Esophagus mucosa (tissue), 1 donor: ENCODE results near the gene LSP1. TPM values are rescaled to one million over a fixed set of nuclear protein-coding genes. Genes with fewer than 3 reads are reported as not detected.
"Not testable (repeated sequence)": the region's sequence is repeated elsewhere in the genome, so short reads cannot be mapped to it uniquely, and the experiment has no call there.

ENCODE experiments used
- ATAC-seq: fragments of 200-7000 bp; cut with Tn5 transposase; one replicate; pipeline ENCODE4 v1.9.1; 2020
- total RNA-seq: library from RNA; stranded (reverse); gene quantifications from one replicate; pipeline ENCODE4 v1.2.4, GENCODE V29; 2023
- donor health status: DM: yes; HTN: yes; CAD: no.

LSP1 gene
- total RNA-seq, 1 donor from 2014 or later = 18.8 TPM

DNA sequence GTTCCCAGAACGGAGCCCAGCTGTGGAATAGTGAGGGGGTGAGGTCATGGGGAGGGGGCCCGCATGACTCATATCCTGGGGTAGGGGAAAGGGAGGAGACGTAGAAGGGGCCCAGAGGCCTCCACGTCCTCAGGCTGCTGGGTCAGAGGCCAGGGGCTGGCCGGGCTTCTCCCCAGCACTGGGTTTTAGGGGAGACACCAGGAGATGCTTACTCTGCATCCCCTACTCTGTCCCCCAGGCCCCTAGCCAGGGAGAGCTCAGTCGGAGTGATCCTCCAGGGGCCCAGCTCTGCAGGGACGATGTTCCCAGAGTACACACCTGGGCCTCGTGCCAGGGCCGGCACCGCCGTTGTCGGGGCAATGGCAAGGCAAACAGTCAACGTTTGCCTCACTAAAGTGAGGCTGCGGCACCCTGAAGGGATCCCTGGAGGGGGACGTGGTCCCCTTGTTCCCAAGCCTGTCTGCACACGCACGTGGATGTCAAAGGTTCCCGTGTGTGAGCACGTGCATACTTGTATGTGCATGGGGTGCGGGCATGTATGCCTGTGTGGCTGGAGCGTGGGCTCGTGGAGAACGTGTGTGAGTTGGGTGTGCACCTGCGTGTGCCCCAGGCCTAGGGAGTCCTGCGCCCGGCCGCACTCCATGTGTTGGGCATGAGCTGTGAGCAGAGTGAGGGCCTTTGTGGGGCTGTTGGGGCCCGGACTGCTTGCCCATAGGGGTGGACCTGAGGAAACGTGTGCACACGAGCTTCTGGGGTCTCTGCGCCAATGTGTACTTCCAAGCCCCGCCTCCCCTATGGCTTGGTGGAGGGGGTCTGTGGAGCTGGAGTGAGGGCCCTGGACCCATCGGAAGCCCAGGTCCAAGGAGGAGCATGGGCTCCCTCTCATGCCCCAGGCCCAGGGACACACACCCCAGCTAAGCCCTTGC is 24.6 kb downstream of the LSP1 start:
- ATAC-seq = no peak

DNA sequence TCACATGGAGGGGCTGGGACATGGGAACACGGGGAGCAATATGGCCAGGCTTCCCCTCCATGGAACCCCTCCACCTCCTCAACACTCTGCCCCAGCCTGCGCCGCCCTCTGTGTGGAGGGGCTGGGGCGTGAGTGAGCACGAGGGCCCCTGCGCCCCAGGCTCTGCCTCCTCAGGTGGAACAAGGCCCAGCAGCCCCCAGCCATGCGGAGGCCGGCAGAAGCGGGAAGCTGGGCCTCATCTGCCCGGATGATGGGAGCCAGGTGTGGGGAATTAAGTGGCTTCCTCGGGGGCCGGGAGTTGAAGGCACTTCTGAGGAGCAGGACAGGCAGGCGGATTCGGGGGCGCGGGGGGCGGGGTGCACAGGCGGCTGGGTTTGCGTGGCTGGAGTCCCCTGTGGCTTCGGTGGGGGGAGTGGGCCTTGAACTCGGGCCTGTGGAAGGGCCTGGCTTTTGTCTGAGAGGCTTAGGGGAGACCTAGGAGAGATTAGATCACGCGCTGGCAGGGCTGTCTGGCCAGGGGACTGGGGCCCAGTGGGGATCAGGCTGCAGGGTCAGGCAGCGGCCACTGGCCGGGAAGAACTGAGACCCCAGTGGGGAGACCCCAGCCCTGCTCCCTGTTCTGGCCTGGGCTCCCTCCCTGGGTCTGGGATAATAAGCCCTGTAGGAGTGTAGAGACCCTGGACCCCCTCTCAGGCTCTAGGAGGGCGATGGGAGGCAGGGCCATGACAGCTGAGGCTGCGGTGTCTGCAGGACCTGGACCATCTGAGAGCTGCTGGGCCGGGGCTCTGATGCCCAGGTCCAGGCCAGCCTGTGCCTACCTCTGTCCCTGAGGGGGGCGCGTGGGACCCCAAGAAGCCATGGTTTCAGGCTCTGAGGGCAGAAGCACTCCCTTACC is 25.5 kb downstream of the LSP1 start:
- ATAC-seq = no peak

DNA sequence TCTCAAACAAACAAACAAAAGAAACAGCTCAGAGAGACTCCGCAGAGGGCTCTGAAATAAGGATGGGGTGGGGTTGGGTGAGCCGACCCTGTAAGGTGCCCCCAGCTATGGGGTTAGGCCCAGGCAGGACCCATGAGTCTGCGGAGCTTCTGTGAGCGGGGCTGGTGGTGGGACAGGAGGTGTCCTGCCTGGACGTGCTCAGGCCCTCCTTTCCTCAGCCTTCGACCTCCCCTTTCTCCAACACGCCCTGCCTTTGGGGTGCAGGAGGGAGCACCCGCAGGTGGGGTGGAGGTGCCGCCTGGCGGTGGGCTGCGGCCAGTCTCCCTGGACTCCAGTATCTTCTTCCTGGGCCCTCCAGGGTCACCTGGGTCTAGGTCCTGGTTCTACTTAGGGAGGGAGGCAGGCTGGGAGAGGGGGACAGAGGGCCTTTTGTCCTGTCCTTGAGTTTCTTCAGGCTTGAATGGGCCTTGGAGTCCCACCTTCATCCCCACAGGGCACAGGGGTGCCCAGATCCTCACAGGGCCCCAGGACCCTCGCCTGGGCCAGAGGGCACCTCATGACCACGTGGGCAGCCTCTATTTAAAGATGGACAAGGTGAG is 26.6 kb downstream of the LSP1 start:
- ATAC-seq = peak; percentile 3

DNA sequence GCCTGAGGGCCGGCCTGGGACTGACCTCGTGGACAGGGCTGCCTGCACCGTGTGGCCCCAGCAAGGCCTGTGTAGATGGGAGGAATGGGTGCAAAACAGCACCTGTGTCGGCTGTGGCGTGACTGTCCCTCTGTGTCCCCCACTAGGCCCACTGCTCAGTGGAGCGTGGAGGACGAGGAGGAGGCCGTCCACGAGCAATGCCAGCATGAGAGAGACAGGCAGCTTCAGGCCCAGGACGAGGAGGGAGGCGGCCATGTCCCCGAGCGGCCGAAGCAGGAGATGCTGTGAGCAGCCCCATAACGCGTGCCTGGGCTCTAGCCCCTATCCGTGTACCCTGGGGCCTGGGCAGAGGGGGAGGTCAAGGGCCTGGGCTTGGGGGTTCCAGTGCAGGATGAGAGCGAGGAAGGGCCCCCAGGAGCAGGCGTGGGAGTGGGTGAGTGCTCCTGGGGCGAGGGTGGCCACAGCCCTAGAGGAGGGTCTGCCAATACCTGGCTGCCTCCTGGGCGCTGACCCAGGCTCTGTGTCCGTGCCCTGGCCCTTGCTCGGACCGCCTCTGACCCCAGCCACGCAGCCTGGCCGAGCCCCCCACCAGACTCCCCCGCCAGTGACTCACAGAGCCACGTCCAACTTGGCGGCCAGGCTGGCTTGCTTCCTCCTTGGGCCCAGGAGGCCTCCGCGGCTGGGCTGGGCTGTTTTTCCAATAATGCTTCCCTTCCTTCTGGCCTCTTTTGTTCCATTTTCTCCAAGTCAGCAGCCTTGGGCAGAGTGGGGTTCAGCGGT is 27.2 kb downstream of the LSP1 start:
- no peak for ATAC-seq

DNA sequence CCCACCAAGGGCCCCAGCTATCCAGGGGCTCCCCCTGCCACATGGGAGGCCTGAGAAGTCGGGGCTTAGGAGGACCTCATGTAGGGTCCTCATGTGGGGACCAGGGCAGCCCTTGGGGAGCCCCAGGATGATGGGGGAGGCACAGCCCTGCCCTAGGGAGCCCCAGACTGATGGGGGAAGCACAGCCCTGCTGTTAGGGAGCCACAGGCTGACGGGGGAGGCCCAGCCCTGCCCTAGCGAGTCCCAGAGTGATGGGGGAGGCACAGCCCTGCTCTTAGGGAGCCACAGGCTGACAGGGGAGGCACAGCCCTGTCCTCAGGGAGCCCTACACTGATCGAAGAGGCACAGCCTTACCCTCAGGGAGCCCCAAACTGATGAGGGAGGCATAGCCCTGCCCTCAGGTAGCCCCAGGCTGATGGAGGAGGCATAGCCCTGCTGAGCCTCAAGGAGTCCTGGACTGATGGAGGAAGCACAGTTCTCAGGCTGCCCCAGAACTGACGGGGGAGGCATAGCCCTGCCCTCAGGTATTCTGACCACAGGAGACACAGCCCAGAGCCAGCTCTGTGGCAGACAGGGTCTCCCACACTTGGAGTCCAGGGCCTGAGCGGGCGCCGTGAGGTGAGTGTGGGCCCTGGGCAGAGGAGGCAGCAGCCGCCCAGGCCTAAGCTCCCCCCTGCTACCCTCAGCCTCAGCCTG is 28.0 kb downstream of the LSP1 start:
- no peak for ATAC-seq

DNA sequence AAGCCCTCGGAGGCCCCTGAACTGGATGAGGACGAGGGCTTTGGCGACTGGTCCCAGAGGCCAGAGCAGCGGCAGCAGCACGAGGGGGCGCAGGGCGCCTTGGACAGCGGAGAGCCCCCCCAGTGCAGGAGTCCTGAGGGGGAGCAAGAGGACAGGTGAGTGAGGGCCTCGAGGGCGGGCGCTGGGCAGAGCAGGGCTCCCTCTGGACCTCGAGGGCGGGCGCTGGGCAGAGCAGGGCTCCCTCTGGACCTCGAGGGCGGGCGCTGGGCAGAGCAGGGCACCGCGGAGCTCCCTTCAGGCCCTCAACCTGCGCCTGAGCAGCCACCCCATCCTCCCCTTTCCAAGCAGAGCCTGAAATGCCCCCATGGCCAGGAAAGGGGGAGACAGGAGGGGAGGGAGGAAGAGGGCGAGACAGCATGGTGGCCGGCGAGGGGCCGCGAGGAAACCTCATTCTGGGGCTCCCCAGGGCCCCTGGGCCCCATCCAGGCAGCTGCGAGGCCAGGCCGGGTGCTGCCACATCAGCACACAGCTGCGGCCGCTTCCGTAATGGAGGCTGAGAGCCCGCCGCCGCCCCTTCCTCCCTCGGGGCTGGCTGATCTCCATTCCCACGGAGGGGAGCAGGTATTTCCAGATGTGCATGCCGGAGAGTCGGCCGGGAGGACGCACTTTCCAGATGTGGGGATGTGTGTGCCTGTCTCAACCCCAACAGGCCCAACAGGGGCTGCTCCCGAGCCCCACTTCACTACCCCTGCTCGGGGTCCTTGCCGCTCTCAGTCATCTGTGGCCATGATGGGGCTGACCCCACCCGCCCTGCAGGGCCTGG is 28.8 kb downstream of the LSP1 start:
- ATAC-seq = no peak

DNA sequence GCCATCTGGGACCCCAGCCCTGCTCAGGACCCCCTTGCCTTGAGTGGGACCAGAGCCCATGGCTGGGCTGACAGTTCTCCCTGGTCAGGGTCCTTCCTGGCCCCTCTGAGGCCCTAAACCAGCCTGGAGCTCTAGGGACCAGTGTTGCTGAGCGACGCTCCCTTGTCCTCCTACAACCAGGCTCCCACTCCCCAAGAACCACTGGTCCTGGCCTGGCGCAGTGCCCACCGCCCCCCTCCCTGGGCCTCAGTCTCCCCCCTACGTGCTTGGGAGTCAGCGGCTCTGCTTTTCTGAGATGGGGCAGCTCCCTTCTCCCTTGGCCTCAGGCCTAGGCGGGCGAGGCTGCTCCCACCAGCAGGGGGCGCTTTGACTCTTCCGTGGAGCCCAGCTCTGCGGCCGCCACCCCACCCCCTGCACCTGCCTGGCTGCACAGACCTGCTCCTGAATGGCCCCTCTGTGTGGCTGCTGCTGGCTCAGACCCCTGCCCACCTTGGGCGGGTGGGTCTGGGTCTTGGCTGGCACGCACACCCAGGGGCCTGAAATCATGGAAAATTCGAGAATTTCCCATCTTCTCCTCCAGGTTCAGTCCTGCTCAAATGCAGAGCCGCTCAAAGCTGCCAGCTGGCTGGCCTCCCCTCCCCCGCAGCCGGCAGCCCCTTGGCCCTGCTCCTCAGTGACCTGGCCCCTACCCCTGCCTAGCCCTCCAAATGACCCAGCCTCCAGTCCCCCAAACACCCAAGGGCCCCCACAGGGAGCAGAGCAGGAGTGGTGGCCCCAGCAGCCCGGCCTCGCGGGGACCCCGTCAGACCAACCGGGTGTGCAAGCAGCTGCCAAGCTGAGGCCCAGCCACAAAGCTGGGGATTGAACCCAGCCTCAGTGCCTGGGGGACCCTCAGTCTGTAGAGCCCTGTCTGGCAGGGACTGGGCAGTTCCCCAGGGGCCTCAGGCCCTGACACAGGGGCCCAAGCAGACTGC is 29.7 kb downstream of the LSP1 start:
- peak; percentile 80 for ATAC-seq

DNA sequence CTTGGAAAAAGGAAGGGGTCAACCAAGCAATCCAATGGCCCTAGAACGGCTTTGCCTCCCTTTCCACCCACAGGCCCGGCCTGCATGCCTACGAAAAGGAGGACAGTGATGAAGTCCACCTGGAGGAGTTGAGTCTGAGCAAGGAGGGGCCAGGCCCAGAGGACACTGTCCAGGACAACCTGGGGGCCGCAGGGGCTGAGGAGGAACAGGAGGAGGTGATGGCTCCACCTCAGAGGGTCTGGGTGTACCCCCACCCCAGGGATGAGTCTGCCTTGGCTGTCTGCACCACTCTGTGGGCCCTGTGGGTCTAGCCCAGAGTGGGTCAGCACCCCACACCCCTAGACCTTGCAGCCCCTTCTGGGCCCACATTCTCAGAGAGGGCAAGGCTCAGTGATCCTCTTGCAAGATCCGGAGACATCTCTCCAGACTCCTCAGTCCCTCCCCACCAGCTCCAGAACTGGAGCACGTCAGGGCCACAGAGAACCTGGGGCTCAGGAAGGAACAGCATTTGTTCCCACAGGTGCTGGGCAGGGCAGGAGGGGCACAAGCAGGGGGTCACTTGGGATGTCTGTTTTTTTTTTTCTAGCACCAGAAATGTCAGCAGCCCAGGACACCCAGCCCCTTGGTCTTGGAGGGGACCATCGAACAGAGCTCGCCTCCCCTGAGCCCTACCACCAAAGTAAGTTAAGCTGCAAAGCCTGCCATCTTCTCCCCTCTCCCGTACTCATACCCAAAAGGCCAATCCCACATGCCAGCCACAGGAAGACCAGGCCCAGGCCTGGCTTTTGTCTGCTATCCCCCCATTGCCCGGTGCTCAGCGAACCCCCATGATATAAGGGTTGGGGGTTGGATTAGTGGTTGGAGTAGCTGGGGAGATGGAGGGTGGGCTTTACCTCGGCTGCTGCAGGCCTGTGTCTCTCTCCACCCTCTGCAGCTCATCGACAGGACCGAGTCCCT is 30.7 kb downstream of the LSP1 start:
- ATAC-seq = no peak

DNA sequence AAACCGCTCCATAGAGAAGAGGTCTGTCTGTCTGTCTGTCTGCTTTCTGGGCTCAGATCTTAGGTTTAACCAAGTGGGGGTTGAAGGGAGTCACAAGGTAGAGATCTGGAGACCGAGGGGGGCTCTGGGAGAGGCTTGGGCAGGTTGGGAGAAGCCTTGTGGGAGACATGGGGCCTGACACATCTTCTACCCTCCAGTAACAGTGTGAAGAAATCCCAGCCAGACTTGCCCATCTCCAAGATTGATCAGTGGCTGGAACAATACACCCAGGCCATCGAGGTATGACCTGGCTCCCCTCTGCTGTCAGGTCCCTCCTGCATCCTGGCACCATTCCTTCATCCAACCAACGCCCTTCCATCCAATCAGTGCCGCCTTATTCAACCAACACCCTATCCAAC is 31.4 kb downstream of the LSP1 start:
- ATAC-seq = no peak

DNA sequence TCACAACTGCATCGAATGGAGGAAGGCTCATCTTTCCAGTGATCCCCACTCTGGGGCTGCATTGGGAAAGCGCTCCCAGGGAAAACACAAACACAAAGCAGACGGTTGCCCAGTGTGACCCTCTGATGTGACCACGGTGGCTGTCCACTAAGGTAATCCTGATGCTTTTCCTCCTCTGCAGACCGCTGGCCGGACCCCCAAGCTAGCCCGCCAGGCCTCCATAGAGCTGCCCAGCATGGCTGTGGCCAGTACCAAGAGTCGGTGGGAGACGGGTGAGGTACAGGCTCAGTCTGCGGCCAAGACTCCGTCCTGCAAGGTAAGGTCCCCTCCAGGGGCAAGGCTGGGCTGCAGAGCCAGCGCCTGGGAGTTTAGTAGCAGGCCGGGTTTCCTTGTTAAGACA is 33.7 kb downstream of the LSP1 start:
- ATAC-seq = not testable (repeated sequence)

DNA sequence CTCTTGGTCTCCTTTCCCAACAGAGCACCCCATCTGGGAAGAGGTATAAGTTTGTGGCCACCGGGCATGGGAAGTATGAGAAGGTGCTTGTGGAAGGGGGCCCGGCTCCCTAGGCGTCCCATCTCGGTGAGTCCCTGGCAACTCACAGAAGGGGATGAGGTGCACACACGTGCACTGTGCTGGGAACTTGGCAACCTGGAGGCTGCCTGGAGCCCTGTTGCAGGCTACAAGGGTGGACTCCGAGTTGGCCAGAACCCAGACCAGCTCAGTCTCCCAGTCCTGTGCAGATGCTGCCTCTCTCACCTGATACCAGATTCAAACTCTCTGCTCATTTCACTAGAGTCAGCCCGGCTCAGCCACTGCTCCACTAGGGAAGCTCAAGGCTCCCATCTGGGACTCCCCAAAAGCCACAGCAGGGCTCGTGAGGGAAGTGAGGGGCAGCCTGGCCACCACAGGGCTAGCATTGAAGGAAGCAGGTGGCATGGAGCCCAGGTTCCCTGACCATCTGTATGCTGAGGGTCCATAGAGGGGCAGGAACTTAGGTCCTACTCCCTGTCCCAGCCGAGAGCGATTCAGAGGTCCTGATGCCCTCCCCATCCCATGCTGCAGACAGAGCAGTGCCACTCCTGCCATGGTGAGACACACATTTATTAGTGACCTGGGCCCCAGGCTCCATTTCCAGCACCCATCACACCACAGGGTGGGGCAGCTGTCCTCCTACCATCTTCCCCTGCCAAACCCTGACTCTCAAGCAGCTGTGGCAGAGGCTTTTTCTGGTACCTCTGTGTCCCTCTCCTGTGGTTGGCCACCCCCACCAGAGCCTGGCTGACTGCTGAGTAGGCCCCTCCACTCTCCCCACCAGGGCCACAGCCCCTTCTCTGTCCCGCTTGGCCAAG is 34.8 kb downstream of the LSP1 start:
- no peak for ATAC-seq

DNA sequence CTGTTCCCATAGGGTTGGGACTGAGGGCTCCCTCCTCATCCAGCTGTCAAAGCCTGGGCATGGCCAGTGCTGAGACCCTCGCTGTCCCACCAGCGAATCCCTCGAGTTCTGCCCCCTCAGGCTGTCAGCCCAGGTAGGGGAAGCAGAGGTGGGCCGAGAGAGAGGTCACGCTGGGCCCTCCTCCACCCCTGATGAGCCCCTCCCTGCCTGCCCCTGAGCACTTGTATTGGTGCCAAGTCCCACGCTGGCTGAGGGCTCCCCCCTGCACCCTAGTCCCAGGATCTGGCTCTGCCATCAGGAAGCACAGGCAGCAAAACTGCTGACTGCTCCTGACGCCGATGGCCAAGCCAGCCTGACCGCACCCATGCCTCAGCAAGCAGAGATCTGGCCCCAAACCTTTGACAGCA is 35.5 kb downstream of the LSP1 start:
- no peak for ATAC-seq

DNA sequence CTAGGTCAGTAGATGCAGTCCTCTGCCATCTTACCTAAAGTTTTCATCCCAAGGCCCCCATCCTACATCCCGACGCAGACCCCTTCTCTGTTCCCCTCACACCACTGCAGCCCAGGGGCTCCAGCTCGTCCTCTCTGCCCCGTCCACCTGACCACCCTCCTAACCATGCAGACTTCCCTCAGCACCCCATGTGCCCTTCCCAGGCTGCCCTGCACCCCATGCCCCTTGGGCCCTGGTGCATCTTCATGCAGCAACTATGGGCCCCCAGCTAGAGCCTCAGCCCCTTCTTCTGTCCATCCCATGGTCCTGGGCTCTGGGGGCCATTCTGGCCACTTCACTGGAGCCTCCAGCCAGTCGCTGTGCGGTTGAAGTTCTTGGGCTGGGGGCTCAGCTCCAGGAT is 35.9 kb downstream of the LSP1 start:
- peak; percentile 4 for ATAC-seq

DNA sequence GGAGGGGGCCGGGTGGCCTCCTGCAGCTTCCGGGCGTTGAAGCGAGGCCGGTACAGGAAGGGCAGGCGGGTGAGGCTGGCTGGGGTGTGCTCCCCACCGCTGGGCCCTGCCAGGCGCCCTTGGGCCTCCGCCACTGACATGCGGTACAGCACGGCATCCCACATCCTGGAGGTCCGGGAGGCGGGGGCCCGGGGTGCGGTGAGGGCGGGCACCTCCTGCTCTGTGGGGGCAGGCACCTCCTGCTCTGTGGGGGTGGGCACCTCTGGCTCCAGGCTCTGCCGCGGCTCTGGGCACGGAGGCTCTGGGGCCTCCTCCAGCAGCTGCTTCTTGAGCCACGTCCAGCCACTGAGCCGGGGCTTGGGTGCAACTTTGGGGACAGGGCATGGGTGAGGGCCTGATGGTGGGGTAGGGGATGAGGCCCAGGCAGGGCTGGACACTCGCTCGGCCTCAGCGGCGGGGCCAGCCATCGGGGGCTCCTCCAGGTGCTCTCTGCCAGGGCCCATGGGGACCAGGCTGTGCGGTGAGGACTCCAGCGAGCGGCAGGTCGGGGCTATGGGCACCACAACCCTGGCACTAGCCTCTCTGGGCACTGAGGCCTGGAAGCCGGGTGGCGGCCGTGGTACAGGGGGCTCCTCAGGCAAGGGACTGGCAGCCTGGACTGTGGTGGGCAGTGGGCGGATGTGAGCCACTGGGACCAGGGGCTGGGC is 36.5 kb downstream of the LSP1 start:
- peak; percentile 40 for ATAC-seq

DNA sequence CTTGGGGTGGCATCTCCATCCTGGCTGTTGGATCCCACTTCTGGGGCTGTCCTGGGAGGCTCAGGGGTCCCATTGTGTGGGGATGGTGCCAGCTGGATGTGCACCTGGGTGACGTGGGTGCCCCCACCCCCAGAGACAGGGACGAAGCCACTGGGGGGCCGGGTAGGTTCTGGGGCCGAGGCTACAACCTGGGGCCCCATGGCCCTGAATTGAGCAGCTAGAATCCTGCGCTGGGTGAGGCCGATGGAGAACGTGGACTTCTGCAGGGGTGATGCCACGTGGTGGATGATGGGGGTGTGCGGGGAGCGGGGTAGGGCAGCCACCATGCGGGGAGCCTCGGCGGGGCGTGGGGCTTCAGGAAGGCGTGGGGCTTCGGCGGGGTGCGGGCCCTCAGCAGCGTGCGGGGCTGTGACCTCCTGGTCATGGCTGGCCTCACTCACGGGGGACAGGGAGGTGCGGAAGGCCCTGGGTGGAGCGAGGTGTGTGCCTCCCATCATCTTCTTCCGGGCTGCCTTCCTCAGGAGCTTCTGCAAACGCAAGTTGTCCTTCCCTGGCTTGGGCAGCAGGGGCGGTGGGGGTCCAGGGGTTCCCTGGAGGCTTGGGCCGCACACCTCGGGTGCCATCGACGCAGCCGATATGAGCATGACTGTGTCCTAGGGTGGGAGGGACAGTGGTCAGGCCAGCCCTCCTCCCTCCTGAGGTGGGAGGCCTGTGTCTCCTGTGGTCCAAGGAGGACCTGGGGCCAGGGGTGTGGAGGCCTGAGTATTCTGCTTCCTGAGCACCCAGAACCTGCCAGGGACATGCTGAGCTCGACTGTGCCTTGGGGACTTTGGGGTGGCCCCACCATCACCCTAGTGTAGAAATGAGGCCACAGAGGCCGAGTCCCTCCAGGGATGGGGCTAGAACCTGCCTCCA is 37.3 kb downstream of the LSP1 start:
- ATAC-seq = peak; percentile 6
